Ramos (cell line): ENCODE results near the gene CFAP157.

ENCODE experiments used
- in situ Hi-C: fragments of 300-500 bp; cut with MboI; formaldehyde crosslinking; loops from one replicate; pipeline ENCODE4 v1.14.3; 2022; ENCODE audit warnings: low sequenced_read_pairs; ENCODE audit not compliant: unreplicated experiment

Gene CFAP157

GRCh38 chr9:127692071-127692470 lies 14.7 kb upstream of the CFAP157 start:
- in situ Hi-C loops: no loop called here

- in situ Hi-C loops: no loop called here
Measured at GRCh38 chr9:127693143-127693542, 13.6 kb upstream of the CFAP157 start.

GRCh38 chr9:127693697-127694096 lies 13.1 kb upstream of the CFAP157 start:
- in situ Hi-C loops: no loop called here

GRCh38 chr9:127694890-127695720 lies 11.7 kb upstream of the CFAP157 start:
- in situ Hi-C loops: no loop called here

GRCh38 chr9:127697575-127697974 lies 9.2 kb upstream of the CFAP157 start:
- in situ Hi-C loops: no loop called here

GRCh38 chr9:127698386-127698785 lies 8.4 kb upstream of the CFAP157 start:
- in situ Hi-C loops: no loop called here

GRCh38 chr9:127698985-127699670 lies 7.7 kb upstream of the CFAP157 start:
- in situ Hi-C loops: no loop called here

GRCh38 chr9:127700140-127700539 lies 6.6 kb upstream of the CFAP157 start:
- in situ Hi-C loops: no loop called here

- in situ Hi-C loops: no loop called here
Measured at GRCh38 chr9:127700594-127701255, 6.1 kb upstream of the CFAP157 start.

GRCh38 chr9:127703289-127703946 lies 3.4 kb upstream of the CFAP157 start:
- in situ Hi-C loops: no loop called here

- in situ Hi-C loops: no loop called here
Measured at GRCh38 chr9:127705577-127706379, 1.0 kb upstream of the CFAP157 start.

GRCh38 chr9:127707766-127708165 lies 978 bp downstream of the CFAP157 start:
- in situ Hi-C loops: no loop called here

- in situ Hi-C loops: no loop called here
Measured at GRCh38 chr9:127708952-127709587, 2.3 kb downstream of the CFAP157 start.

GRCh38 chr9:127710204-127710783 lies 3.5 kb downstream of the CFAP157 start:
- in situ Hi-C loops: no loop called here

- in situ Hi-C loops: no loop called here
Measured at GRCh38 chr9:127711226-127711701, 4.5 kb downstream of the CFAP157 start.

GRCh38 chr9:127711831-127712274 lies 5.1 kb downstream of the CFAP157 start:
- in situ Hi-C loops: no loop called here

GRCh38 chr9:127712371-127712770 lies 5.6 kb downstream of the CFAP157 start:
- in situ Hi-C loops: no loop called here

GRCh38 chr9:127712867-127713266 lies 6.1 kb downstream of the CFAP157 start:
- in situ Hi-C loops: no loop called here
